Ecto neural progenitor cell (in vitro differentiated cells): ENCODE measurements around the gene PCBP3.
A peak's percentile ranks its signal among the peaks of the same experiment; 100 is the strongest.
"Not testable (repeated sequence)": the region's sequence is repeated elsewhere in the genome, so short reads cannot be mapped to it uniquely, and the experiment has no call there.

Experiments
- DNase-seq: peaks from one replicate; pipeline ENCODE4 v3.0.0-alpha.2; 2018; ENCODE audit warnings: low spot score

PCBP3 gene

DNA sequence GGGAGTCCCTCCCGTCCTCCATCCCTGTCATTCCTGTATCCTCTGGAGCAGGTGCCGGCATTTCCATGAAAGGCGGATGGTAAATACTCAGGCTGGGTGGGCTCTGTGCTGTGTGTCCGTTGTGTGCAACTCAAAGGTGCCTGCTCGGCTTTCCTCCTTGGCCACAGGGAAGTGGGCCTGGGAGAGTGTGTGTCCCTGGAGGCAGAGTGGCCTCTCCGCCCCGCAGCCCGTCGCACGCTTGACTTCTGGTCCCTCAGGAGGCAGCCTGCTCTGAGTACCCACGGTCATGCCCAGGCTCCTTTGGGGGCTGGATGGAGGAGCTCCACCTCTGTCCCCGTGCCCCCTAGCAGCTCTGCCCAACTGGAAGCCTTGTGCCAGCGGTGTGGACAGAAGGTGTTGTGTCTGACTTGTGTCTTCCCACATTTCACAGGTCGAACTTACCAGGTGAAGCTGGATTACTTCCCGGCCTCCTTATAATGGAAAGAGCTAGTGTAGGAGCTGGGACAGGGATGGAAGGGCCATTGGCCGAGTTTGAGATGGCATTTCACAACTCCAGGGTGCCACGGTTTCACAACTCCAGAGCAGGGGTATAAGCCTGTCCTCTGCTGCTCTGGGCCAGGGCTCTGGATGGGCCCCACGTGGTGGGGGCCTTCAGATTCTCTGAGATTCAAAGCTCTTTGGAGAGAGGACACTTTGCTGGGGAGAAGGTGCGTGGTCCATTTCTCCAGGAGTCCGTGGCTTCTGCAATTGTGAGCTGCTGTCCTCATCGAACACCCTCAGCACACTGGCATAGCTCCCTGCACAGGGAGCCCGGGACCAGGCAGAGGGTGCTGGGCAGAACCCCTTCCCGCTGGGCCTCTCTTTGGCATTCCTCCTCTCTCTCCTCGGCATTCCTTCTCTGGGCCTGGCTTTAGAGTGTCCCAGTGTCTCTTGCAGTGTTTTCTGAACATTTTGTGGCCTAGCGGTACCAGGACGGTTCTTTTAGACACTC is 185.3 kb downstream of the PCBP3 start:
- peak; percentile 44 for DNase-seq

DNA sequence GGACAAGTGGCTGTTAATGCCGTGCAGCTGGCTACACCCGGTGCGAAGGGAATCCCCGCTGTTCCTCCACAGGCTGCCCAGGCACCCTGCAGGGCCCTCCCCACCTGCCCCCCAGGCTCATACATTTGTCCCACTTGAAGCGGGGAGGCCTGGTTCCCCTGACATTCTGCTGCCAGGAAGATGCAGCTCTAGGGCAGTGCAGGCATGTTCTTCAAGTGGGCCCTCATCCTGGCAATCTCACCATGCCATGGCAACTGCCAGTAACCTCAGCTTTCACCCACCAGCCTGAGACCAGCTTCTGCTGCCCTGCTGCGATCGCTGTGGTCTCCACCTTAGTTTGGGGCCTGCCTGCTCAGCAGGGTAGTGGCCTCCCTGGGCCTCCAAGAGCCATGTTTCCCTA is 186.1 kb downstream of the PCBP3 start:
- DNase-seq, result peak; percentile 36

DNA sequence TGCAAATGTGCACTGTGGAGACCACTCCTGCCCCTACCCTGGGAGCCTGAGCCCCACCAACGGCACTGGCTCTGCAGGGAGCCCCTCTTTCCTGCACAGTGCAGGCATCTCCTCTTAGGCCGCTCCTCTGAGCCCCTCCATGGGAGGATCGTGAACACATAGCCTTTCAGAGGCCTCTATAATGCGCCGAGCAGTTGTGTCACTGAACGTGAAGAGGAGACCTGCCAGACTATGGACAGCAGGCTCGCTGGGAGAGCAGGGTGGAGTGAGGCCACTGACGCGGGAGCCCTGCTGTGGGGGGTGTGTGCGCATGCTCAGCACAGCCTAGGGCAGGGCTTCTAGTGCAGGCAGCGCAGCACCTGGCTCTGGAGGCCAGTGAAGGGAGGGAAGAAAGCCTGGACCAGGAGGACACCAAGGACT is 186.7 kb downstream of the PCBP3 start:
- peak; percentile 48 for DNase-seq

DNA sequence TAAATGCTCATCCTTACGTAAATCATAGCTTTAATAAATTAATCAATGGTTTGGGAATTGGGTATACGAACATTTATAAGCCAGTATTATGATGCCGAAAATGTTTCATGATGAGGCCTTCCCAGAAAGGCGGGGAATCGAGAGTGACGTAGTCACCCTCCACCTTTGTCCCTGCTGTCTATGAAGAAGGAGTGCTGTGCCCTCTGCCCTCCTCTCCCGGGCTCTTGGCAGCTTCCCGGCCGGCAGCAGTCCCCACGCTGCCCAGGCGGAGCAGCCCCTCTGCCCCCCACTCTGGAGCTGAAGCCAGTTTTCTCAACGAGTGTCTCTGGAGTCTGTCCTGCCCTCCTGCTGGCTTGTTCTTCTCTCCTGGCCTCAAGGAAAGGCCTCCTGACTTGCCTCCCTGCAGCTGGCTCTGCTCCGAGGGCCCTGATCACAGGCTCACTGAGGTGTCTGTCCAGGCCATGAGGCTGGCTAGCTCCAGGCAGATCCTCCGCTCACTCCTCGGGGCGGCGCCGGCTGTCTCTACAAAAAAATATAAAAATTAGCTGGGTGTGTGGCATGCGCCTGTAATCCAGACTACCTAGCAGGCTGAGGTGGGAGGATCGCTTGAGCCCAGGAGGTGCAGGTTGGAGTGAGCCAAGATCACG is 187.3 kb downstream of the PCBP3 start:
- DNase-seq, result no peak

DNA sequence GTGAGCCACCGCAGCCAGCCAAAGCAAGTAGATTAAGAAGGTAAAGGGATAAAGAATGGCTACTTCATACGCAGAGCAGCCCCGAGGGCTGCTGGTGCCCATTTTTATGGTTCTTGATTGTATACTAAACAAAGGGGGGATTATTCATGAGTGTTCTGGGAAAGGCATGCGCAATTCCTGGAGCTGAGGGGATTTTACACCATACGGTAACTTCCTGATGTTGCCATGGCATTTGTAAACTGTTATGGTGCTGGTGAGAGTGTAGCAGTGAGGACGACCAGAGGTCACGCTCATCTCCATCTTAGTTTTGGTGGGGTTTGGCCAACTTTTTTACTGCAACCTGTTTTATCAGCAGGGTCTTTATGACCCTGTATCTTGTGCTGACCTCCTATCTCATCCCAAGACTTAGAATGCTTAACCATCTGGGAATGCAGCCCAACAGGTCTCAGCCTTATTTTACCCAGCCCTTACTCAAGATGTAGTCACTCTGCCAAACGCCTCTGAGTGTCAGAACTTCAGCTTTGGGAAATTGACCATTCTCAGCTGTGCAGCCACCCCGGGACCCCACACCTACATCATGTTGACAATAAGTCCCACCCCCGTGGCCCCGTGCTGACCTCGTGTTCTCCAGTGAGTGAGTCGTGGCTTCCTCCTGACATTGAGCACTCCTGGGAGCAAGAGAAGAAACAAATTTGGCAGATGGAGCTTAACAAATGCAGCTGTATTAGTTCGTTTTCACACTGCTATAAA is 188.6 kb downstream of the PCBP3 start:
- no peak for DNase-seq

DNA sequence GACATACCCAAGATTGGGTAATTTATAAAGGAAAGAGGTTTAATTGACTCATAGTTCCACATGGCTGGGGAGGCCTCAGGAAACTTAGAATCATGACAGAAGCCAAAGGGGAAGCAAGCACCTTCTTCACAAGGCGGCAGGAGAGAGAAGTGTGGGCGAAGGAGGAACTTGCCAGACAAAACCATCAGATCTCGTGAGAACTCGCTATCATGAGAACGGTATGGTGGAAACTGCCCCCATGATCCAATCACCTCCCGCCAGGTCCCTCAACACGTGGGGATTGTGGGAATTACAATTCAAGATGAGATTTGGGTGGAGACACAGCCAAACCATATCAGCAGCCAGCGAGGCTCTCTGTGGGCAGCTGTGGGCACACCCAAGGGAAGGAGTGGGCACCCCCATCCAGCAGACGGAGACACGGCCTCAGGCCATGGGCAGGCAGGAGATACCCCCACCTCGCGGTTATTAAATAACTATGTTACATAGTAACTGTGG is 189.3 kb downstream of the PCBP3 start:
- not testable (repeated sequence) for DNase-seq

DNA sequence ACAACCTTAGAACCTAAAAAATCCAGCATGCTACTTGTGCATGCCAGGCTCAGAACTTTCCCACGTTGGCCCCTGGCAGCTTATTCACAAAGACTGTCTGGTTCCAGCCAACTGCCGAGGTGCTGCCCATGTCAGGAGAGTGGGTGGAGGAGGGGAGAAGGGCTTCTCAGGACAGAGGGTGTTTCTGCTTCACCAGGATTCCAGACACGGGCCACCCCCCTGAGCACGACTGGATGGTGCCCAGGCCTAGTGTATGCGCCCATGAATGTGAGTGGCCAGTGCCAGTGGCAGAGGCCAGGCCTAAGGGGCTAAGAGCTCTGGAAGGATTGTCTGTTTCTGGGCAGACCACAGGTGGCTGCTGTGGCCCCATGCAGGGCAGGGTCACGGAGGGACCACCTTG is 189.9 kb downstream of the PCBP3 start:
- DNase-seq, result peak; percentile 37

DNA sequence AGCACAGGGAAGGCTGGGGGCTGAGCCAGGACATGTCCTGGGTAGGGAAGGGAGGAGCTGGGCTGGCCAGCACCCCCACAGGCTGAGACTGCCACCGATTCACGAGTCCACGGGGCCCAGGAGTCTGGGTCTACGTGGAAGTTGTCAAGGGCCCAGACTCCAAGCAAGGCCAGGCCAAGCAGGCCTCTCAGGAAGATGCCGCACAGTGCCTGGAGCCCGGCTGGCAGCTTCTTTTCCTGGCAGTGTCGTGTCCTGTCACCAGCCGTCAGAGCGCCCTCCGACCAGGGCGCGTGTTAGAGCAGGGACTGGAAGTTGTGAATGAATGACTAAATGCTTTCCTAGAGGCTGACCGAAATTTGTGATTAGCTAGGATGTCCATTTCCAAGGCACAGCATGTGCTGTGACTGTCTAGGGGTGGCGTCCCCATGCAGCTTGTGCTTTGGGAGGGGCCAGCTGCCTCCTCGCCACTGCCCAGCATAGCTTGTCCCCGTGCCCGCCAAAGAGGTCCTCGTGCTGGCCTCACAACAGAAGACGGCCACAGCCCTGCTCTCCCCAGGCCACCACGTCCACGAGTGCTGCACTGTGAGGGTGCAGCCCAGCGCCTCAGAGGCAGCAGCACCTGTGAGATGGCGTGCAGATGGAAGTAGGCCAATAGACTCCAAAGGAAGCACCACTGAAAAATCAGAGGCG is 190.6 kb downstream of the PCBP3 start:
- DNase-seq, result no peak

DNA sequence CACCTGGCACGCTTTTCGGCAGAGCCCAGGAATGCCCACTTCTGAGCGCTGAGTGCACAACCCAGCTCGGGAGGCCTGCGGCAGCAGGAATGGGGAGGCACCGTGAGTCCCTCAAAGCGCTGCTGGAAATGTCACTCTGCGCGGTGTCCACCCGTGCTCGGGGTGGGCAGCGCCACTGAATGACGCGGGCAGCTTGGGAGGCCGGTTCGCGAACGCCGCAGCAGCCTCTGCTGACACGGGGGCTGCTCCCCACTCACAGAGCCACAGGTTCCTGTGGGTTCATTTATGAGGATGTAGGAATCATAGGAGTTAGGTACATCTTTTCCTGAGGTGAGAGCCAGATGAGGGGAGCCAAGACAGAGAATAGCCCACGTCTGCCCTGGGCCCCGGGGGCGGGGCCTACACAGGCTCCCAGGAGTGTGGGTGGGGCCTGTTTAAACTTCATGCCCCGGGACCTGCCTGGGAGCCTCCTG is 191.3 kb downstream of the PCBP3 start:
- DNase-seq, result no peak

DNA sequence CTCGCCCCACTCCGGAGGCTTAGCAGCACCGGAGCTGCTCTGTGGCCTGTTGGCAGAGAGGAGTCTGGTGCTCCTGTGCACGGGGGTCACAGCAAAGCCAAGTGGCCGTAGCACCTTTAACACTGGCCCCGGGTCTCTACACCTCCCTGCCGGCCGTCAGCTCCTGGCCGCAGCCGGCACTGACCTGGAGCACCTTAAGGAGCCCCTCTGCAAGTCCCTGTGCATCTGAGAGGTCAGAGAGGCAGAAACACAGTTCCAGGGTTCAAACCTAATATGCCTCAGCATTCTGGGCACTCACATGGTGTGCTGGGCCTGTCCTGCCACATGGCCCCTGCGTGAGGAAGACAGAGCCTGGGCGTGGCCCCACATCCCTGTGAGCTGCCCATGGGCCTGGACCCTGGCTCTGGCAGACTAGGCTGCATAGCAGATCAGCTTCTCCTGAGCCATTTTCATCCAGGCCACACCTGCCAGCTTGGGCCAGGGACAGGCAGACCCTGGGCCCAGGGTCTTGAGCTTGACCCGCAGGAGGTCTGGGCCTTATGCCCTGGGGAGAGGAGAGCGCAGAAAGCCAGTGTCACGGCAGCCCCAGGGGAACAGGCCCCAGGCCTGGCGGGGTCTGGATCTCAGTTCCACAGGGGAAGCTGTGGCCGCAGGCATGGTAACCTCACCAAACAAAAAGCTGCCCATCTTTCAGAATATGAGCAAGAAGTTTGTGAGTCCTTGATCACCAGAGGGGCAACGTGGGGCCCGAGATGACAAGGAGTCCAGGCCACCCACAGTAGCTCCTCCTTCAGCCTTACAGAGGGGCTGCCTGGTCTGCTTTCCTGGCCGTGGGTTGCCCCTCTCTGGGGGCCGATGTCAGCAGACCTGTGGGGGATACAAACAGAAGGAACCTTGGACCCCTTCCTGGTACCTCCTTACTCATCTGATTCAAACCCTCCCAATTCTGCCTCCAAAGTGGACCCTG is 192.1 kb downstream of the PCBP3 start:
- DNase-seq, result no peak

DNA sequence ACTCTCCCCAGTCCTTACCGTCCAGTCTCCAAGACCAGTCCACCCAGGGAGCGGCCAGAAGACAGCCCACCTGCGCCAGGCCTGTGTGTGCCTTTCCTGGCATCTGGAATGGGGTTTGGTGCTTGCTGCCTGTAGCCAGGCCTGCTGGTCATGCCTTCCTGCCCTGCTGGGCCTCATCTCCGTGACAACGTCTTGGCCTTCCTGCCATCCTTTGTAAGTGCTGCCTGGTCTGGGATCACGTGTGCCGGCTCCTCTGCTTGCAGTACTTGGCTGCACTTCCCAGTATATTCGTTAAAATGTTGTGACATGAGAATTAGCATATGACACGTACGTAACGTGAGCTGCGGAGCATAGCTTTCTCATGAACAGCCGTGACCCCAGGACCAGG is 192.7 kb downstream of the PCBP3 start:
- no peak for DNase-seq

DNA sequence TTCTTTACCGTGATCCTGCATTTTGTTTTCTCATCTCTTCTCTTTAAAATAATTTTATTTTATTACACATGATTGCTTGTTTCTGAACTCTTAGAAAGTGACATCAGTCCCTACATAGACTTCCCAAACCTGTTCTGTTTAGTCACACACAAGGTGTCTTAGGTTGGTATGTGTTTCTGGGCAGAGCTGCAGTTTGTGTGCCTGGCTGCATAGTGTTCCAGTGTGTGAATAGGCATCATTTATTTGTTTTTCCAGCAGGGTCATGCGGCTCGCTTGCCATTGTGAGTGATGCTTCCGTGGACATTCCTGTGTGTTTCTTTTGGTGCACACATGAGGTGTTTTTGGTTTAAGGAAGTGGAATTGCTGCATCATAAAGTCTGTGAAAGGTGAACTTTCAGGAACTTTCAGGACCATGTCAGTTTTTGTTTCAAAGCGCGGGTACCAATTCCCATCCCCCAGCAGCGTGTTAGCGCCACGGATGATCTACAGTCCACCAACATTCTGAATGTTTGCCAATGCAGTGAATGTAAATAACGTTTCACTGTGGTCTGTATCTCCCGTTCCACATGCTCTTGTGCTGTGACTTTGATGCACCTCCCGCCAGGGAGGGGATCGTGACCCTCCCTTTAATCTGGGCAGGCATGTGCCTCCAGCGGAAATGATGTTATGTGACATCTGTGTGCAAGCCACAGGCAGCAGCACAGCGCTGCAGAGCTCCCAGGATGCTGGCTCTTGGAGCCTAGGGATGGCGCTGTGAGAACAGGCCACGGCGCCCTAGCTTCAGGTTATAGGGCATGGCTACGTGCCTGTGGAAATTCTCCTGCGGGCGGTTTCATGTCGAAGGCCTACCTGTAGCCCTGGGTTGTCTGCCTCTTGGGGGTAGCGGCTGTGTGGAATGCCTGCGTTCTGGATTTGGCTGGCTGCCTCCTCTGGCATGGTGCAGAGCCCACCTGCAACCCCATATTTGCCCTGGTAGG is 193.5 kb downstream of the PCBP3 start:
- DNase-seq, result no peak

DNA sequence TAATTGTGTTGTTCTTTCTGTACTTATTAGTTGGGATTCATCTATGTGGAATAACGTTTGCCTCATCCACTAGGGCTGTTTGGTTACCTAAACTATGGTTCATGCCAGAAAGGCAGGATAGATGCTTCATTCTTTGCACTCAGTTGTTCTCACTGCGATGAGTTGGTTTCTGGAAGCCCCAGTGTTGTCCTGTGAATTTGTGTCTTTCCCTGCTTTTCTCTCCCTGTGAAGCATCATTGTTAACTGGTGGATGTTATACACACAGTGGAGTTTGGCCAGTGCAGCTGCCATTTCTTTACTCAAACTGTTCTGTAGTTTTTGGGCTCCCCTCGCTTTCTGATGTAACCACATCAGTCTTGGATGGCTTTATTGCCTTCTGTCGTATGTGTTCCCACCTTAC is 194.4 kb downstream of the PCBP3 start:
- DNase-seq, result no peak

DNA sequence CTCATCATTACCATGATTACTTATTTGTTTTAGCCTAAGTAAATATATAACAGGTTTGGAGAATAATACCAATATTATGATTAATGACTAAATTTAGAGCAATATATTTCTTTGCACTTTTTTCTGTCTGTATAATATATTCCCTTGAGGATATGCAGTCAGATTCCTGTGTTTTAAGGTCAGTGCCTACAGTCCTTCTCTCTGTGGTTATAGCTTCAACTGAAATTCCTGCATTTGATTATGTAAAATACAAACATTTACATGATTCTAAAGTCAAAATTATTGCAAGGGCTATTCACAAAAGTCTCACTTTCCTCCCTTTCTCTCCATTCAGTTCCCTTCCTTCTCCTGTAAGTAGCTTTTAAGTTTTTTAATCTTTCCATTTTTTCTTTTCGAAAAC is 195.1 kb downstream of the PCBP3 start:
- DNase-seq, result no peak

DNA sequence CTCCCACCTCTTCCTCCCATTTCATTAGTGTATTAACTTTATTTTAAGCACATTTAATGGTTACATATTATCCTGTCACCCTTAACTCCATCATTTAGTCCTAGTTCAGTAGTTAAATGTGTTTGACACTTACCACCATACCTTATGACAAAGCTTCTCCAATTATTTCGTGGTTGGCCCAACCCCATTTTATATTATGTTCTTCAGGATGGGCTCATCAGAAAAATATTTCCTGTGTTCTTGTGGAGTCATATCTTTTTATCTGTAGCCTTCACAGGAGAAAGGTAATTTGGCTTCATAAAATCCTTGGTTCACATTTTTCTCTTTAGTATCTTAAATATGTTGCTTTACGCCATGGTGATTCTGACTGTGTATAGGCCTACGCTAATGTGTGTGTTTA is 195.7 kb downstream of the PCBP3 start:
- DNase-seq, result no peak

DNA sequence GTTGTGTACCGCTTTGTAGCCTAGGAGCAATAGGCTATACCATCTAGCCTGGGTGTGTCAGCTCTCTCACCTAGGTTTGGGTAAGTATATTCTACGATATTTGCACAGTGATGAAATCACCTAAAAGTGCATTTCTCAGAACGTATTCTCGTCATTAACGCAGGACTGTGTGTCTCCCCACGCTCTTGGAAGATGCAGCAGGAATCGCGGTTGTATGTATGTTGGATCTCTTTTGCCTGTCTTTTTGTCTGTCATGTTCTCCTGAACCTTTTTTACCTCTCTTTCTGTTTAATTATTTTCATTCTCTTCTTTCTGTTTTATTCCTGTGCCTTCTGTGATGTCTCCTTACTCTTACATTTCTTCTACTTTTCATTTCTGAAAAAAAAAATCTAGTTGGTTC is 197.5 kb downstream of the PCBP3 start:
- no peak for DNase-seq

DNA sequence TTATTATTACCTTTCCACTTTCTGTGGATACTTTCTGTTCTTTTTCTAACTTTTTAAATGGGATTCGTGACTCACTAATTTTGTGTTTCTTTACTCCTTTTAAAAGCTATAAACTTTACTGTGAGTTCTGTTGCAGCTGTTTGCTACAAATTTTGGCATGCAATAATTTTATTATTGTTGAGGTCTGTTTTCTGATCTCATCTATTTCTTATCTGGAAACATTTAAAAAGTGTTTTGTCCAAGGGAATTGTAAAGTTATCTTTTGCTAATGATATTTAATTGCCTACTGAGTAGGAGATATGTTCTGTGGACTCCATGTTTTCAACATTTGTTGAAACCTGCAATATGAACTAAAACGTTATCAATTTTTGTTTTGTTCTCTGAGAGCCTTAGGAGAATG is 199.9 kb downstream of the PCBP3 start:
- DNase-seq, result no peak

DNA sequence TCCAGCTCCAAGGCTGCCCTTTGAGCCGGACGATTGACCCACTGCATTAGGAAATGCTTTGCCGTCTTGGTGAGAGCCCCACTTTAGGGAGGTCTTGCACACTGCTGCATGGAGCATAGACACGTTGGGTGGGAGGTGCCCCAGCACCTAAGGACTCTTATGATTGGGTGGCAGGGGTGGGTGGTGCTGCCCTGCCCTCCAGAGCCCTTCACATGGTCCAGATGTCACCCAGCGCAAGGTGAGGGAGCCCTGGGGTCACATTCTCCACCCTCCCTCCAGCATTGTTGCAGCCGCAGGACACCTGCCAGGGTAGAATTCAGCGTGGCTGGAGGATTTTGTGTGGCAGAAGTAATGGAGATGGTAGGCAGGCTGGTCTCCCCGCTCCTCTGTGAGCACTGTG is 200.7 kb downstream of the PCBP3 start:
- DNase-seq, result no peak

DNA sequence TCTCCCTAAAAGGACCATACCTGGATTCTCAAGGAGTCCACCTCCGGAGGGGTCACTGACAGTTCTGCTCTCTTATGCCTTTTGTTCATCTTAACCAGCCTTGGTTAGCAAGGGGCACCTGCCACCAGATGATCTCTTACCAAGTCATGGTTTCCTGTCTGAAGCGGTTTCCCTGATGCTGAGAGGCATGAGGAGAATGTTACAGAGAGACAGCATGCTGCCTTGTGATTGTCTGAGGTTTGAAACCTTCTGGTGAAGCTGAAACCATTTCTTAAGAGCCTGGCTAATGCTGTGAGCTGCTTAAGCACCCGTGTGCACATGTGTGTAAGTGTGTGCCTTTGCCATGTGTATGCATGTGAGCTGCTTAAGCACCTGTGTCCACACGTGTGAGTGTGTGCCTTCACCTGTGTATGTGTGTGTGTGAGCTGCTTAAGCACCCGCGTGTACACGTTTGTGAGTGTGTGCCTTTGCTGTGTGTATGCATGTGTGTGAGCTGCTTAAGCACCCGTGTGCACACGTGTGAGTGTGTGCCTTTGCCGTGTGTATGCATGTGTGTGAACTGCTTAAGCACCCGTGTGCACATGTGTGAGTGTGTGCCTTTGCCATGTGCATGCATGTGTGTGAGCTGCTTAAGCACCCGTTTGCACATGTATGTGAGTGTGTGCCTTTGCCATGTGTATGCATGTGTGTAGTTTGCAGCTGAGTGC is 201.7 kb downstream of the PCBP3 start:
- no peak for DNase-seq
